ENCODE results near the gene IGSF21.

DNA sequence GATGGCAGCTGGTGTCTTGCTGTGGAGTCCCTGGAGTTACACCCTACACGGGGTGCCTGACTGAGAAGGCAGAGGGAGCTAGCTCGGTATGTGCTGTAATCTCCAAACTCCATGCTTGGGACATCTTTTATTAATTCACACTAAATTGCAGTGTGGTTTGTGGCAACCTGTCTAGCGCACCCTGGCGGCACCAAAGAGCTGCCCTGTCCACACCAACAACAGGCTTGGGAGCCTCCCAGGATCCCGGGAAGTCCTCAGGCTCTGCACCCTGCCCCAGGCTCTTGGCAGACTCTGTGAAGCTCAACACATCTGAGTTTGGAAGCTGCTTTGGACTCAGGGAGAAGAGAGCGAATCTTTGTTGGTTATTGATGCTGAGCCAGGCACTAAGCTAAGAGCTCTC lies 138.9 kb downstream of the IGSF21 start:
- TF ChIP-seq POLR2A (IDR thresholded peaks at IDR 0.05): no peak
- TF ChIP-seq, protein P1, sequence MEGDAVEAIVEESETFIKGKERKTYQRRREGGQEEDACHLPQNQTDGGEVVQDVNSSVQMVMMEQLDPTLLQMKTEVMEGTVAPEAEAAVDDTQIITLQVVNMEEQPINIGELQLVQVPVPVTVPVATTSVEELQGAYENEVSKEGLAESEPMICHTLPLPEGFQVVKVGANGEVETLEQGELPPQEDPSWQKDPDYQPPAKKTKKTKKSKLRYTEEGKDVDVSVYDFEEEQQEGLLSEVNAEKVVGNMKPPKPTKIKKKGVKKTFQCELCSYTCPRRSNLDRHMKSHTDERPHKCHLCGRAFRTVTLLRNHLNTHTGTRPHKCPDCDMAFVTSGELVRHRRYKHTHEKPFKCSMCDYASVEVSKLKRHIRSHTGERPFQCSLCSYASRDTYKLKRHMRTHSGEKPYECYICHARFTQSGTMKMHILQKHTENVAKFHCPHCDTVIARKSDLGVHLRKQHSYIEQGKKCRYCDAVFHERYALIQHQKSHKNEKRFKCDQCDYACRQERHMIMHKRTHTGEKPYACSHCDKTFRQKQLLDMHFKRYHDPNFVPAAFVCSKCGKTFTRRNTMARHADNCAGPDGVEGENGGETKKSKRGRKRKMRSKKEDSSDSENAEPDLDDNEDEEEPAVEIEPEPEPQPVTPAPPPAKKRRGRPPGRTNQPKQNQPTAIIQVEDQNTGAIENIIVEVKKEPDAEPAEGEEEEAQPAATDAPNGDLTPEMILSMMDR (IDR thresholded peaks at IDR 0.05): no peak

Measured in thyroid gland (tissue), 4 donors.